Muscle of arm (tissue), 12 donors: ENCODE measurements around the gene IKBKG. TPM values are rescaled to one million over a fixed set of nuclear protein-coding genes. Genes with fewer than 3 reads are reported as not detected.
"Not testable (repeated sequence)": the region's sequence is repeated elsewhere in the genome, so short reads cannot be mapped to it uniquely, and the experiment has no call there.

Experiments
- DNase-seq: peaks from one replicate; pipeline ENCODE4 v3.0.0-alpha.2; 2013
- polyA plus RNA-seq, 12 donors: library from polyadenylated mRNA; unstranded; fragments of 120-200 nt; gene quantifications; one replicate each; pipeline ENCODE4 v1.2.1, GENCODE V29; 2013; ENCODE audit not compliant: insufficient read length in 12 of 12

IKBKG gene
- polyA plus RNA-seq, 12 donors: 9.6 to 16.6 (median 12.3) TPM; not detected in 1

GRCh38 chrX:154519389-154519788 is 28.0 kb upstream of the IKBKG start:
- DNase-seq: no peak

GRCh38 chrX:154525606-154526490 is 21.6 kb upstream of the IKBKG start:
- DNase-seq: no peak

DNA sequence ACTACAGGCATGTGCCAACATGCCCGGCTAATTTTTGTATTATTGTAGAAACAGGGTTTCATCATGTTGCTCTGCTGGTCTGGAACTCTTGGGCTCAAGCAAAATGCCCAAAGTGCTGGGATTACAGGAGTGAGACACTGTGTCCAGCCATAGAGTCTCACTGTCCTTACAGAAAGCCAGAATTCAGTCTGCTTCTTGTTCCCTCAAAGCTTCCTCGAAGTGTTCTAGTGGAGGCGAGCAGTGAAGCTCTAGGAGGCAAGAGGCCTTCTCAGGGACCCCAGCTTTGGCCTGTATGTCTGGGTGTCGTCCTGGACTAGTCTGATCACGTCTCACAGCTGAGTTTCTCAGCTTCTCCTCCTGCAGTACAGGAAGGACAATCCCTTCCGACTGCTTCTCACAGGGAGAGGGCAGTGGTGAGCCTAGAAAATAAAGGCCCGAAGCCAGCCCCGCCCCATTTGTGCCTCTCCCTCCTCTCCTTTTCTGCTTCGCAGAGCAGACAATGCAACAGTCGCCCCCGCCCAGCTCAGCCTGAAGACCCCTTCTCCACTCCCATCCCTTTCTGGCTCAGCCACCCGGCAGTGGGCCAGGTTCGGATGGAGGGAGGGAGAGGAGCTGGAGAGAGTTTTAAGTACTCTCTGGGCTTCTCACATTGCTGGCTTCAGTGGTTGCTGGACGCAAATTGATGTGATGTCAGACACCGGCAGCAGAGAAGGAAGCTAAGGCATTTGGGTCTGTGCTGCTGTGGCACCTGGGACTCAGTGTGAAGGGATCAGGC is 20.3 kb upstream of the IKBKG start:
- DNase-seq: peak; percentile 89

DNA sequence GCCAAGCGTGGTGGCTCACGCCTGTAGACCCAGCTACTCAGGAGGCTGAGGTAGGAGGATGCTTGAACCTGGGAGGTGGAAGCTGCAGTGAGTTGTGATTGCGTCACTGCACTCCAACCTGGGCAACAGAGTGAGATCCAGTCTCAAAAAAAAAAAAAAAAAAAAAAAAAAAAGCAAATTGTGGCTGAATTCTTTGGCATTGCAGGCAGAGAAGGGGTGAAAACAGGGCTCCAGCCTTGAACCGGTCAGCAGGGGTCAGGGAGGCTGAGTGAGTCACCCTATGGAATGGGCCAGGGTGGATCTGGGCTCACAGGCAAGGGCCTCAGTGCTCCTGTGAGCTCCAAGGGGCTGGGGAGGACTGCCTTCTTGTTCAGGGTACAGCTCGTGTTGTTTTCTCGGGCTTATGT is 18.2 kb upstream of the IKBKG start:
- no peak for DNase-seq

- DNase-seq: no peak
Observed at GRCh38 chrX:154530286-154530685, 17.1 kb upstream of the IKBKG start.

- no peak for DNase-seq
Observed at GRCh38 chrX:154531626-154532025, 15.8 kb upstream of the IKBKG start.

DNA sequence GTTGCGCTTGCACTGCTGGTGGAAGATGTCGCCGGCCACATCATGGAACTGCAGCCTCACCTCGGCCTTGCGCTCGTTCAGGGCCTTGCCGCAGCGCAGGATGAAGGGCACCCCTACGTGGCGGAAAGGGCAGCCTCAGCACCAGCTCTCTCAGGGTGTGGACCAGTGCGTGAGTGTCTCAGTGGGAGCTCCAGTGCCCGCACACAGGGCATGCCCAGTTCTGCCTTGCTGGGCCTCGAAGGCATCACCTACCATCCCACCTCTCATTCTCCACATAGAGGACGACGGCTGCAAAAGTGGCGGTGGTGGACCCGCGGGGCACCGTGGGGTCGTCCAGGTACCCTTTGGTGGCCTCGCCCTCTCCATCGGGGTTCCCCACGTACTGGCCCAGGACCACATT is 14.7 kb upstream of the IKBKG start:
- no peak for DNase-seq

DNA sequence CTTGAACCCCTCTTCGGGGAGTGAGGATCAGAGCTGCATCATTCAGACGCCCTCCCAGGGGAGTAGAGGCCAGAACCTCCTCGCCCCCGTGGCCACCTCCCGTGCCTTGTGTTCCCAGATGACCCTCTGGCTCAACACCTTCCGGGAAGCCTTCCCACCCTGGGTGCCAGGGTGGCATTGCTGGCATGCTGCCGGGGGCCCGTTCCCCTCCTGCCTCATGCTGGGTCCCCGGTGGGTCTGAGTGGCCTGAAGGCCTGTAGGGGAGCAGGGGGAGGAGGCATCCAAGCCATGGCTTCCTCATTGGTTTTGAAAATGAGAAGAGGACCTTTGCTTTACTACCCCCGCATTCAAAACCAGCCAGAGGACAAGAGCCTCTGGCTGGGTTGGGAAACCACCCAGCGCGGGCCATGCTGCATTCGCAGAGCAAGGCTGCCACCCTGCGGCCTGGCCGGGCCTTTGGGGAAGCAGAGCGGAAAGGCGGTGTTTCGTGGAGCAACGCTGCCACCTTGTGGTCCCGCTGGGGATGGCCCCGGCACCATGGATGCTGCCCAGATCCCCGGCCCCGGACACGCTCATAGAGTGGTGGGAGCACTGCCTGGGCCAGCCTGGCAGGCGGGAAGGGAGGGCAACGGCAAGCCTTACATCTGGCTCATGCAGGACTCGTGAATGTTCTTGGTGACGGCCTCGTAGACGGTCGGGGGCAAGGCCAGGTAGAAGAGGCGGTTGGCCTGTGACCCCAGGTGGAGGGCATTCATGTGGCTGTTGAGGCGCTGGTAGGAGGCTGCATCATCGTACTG is 12.7 kb upstream of the IKBKG start:
- DNase-seq: peak; percentile 86

- DNase-seq: no peak
Observed at GRCh38 chrX:154535892-154536291, 11.5 kb upstream of the IKBKG start.

GRCh38 chrX:154539077-154539476 is 8.3 kb upstream of the IKBKG start:
- no peak for DNase-seq

DNA sequence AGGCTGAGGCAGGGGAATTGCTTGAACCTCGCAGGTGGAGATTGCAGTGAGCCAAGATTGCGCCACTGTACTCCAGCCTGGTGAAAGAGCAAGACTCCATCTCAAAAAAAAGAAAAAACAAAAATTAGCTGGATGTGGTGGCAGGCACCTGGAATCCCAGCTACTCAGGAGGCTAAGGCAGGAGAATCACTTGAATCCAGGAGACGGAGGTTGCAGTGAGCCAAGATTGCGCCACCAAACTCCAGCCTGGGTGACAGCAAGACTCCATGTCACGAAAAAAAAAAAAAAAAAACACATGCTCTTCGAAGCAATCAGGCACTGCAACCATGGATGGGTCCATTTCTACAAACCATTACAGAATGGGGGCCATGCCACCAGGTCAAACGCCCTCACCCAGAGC is 7.1 kb upstream of the IKBKG start:
- not testable (repeated sequence) for DNase-seq

- DNase-seq: no peak
Observed at GRCh38 chrX:154540897-154541535, 6.4 kb upstream of the IKBKG start.

- no peak for DNase-seq
Observed at GRCh38 chrX:154541589-154541895, 5.9 kb upstream of the IKBKG start.

DNA sequence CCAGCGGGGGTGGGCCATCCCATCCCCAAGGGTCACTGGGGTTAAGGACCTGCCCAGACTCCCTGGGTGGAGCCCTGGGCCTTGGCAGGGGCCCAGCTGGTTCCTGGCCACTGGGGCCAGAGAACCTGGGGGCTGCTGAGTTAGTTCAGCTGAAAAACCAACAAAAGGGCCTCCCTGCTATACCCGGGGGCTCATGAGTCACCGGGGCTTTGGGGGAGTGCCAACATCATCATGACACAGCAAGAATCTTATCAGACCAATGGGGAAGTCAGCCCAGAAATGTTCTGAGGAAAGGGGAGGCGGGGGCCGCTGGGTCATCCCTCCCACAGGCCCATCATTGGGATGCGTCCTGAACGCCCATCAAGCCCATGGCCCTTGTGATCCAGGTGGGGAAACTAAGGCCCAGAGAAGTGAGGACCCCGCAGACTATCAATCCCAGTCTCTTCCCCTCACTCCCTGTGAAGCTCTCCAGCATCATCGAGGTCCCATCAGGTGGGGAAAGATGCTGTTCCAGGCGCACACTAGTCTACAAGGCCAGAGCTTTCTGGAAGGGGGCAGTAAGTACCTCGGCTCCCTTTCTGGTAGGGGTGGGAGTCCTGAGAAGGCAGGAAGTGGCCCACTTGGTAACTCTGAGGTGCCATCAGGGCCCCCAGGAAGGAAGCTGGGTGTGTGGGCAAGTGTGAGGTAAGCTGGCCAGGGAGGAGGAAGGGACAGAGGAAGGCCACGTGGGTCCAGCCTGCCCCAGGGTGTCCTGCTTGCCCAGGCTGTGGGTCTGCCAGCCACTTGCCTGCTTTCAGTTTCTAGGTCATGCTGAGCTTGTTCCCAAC is 5.3 kb upstream of the IKBKG start:
- DNase-seq: no peak

GRCh38 chrX:154542723-154543424 is 4.5 kb upstream of the IKBKG start:
- no peak for DNase-seq

DNA sequence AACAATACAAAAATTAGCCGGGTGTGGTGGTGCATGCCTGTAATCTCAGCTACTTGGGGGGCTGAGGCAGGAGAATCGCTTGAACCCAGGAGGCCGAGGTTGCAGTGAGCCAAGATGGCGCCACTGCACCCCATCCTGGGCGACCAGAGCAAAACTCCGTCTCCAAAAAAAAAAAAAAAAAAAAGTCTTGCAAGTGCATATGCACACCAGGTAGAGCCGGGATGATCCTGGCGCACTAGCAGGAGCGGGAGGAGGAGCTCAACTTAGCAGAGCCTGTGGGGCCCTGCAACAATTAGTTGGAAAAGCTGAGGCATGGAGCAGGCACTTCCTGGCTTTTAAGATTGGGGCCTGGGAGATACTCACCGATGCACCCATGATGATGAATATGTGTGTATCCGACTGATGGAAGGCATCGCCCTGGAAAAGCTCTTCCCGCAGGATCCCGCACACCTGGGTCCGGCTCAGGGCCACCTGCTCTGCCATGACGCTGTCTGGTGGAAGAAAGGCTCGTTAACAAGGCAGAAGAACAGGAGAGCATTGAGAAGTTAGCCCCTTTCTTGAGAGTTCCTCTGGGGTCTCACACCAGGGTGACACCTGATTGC is 1.6 kb upstream of the IKBKG start:
- DNase-seq: no peak

DNA sequence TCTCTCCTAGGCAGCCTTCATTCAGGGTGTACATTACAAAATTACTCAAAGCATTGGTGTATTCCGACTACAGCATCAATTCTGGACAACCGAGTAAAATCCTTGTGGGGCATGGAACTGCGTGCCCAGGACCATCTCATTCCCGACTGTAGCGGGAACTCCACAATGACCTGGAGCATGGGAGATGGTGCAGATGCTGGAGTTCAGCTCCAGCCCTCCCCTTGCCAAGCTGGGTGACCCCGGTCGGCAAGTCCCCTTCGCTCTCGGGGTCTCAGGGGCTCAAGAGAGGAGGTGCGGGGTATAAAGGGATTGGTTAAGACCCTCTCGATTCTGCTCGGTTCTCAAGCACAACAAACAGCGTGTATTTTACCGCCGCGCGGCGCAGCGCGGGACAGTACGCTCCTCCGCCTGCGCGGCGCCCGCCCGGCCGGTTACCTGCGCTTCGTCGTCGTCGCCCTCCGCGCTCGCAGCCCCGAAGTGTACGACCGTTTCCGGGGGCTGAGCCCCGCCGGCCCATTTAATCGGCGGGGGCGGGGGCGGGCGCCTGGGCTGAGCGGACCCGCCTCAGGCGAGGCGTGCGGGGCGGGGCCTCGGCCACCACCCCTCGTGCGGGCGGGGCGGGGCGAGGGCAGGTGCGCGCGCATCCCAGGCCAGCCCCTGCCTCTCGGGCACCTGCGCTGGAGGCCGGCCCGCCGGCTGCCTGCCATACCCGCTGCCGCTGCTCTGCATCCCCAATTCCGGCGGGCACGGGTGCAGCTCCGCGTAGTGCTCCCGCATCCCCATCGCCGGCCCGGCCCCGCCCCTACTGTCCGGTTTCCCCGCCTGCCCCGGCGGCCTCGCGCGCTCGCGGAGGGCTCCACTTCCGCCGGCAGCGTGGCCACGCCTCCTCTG is 821 bp upstream of the IKBKG start, which contains the start of gene G6PD:
Gene G6PD, minus strand, starts transcription at position 493 of the 891 bp plus-strand sequence. CDS start 691 bp downstream, outside the sequence.
- DNase-seq: peak; percentile 25

DNA sequence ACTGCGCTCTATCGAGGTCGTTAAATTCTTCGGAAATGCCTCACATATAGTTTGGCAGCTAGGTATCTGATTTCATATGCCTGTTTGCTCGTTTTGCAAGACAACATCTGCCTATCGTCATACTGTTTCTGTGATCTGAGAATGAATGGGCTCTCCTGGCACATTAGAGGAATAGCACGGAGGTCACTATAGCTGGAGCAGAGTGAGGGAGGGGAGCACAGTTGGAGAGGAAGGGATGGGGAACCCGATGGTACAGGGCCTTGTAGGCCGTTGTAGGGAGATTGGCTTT is 552 bp downstream of the IKBKG start:
- DNase-seq: no peak

DNA sequence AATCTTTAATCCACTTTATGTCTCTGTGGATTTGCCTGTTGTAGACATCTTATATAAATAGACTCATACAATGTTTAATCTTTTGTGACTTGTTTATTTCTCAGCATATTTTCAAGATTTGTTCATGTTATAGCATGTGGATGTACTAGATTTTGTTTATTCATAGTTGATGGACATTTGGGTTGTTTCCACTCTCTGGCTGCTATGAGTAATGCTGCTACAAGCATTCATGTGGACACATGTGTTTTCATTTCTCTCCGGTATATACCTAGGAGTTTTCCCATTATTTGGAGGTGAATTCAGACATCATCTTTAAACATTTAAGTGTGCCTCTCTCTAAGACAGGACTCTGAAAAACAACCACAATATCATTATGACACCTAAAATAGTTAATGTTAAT is 2.3 kb downstream of the IKBKG start:
- DNase-seq: no peak
